BE2C (cell line): ENCODE results near the gene RFPL1.
"Not testable (repeated sequence)": the region's sequence is repeated elsewhere in the genome, so short reads cannot be mapped to it uniquely, and the experiment has no call there.

Experiments used
- DNase-seq: peaks from one replicate; pipeline ENCODE4 v3.0.0-alpha.2; 2020
- H3K27me3 ChIP-seq: fragments of 250-450 bp; sonication (Bioruptor Pico); 2 replicates; pipeline ENCODE4 v1.5.1; 2020; ENCODE audit warnings: mild to moderate bottlenecking
- H3K36me3 ChIP-seq: fragments of 250-450 bp; sonication (Bioruptor Pico); 2 replicates; pipeline ENCODE4 v1.5.1; 2020; ENCODE audit warnings: mild to moderate bottlenecking
- H3K4me1 ChIP-seq: fragments of 250-450 bp; sonication (Bioruptor Pico); 2 replicates; pipeline ENCODE4 v1.5.1; 2020
- H3K4me3 ChIP-seq: 2 replicates; pipeline ENCODE4 v1.5.1; 2011; ENCODE audit warnings: low read depth, low read length
- H3K9me3 ChIP-seq: fragments of 250-450 bp; sonication (Bioruptor Pico); 2 replicates; pipeline ENCODE4 v1.5.1; 2020
- TF ChIP-seq, protein P1 (sequence below): IDR thresholded peaks from 2 replicates; pipeline ENCODE4 v1.5.1; 2012; ENCODE audit warnings: mild to moderate bottlenecking, low read depth, low read length

The RFPL1 gene

DNA sequence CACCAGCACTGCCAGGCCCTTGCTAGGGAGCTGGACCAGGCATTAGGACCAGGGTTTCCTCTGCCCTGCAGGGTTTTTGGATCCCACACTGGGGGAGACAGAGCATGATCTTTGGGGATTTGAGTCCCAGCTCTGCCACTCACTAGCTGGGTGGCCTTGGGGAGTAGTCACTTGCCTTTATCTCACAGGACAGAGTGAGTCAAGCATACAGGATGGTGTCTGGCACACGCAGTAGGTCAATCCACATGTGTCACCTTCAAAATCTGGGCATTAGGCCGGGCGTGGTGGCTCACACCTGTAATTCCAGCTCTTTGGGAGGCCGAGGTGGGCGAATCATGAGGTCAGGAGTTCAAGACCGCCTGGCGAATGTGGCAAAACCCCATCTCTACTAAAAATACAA lies 44.3 kb downstream of the RFPL1 start:
- no peak for DNase-seq
- Histone ChIP-seq H3K4me3 (no peak overlapping the region), H3K36me3 (no peaks in the 10 kb centered on the region), H3K9me3 (peaks cover 12% of the 10 kb centered on the region), H3K4me1 (peaks cover 11% of the 10 kb centered on the region), H3K27me3 (peaks cover 22% of the 10 kb centered on the region)
- TF ChIP-seq, protein P1, sequence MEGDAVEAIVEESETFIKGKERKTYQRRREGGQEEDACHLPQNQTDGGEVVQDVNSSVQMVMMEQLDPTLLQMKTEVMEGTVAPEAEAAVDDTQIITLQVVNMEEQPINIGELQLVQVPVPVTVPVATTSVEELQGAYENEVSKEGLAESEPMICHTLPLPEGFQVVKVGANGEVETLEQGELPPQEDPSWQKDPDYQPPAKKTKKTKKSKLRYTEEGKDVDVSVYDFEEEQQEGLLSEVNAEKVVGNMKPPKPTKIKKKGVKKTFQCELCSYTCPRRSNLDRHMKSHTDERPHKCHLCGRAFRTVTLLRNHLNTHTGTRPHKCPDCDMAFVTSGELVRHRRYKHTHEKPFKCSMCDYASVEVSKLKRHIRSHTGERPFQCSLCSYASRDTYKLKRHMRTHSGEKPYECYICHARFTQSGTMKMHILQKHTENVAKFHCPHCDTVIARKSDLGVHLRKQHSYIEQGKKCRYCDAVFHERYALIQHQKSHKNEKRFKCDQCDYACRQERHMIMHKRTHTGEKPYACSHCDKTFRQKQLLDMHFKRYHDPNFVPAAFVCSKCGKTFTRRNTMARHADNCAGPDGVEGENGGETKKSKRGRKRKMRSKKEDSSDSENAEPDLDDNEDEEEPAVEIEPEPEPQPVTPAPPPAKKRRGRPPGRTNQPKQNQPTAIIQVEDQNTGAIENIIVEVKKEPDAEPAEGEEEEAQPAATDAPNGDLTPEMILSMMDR: no peak

DNA sequence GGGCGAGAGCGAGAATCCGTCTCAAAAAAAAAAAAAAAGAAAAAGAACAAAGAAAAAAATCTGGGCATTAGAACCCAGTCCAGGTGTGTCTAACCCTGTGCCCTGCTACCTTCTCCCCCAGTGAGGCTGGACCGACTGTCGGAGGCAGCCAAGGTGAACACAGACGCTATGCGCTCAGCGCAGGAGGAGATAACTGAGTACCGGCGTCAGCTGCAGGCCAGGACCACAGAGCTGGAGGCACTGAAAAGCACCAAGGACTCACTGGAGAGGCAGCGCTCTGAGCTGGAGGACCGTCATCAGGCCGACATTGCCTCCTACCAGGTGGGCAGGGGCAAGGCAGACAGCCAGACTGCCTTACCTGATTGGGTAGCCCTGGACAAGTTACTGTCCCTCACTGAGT lies 44.9 kb downstream of the RFPL1 start:
- Histone ChIP-seq H3K27me3 (peaks cover 22% of the 10 kb centered on the region), H3K4me3 (no peak overlapping the region), H3K9me3 (peaks cover 12% of the 10 kb centered on the region), H3K4me1 (peaks cover 6% of the 10 kb centered on the region; the same call in 1 of the 2 replicates), H3K36me3 (no peaks in the 10 kb centered on the region)
- TF ChIP-seq, protein P1: no peak
- DNase-seq: no peak

DNA sequence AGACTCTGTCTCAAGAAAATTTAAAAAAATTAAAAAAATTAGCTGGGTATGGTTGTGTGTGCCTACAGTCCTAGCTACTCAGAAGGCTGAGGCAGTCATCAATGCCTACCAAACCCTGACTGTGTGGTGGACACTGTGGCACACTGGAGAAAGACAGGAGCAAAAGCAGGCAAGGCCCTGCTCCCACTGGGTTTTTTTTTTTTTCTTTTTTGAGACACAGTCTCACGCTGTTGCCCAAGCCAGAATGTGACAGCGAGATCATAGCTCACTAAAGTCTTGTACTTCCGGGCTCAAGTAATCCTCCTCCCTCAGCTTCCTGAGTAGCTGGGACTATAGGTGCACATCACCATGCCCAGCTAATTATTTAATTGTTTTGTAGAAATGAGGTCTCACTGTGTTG lies 46.3 kb downstream of the RFPL1 start:
- peaks cover 6% of the 10 kb centered on the region; the same call in 1 of the 2 replicates for H3K4me1 ChIP-seq
- TF ChIP-seq, protein P1: no peak
- no peak overlapping the region for H3K4me3 ChIP-seq
- peaks cover 12% of the 10 kb centered on the region for H3K9me3 ChIP-seq
- H3K27me3 ChIP-seq: peaks cover 18% of the 10 kb centered on the region
- DNase-seq: no peak
- H3K36me3 ChIP-seq: no peaks in the 10 kb centered on the region

DNA sequence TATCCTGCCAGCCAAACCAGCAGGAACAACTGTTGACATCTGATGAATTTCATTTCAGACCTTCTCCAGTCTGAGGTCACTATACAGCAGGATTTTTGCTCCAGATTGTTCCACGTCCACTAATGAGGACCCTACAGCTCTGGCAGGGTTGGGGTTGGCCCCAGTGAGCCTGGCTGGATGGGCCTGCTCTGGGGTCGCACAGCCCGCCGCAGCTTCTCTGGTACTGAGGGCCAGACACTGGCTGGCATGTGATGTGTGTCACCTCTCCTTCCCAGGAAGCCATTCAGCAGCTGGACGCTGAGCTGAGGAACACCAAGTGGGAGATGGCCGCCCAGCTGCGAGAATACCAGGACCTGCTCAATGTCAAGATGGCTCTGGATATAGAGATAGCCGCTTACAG lies 47.1 kb downstream of the RFPL1 start:
- Histone ChIP-seq H3K9me3 (peaks cover 8% of the 10 kb centered on the region), H3K4me1 (peaks cover 6% of the 10 kb centered on the region; the same call in 1 of the 2 replicates), H3K36me3 (no peaks in the 10 kb centered on the region), H3K27me3 (peaks cover 10% of the 10 kb centered on the region), H3K4me3 (no peak overlapping the region)
- no peak for DNase-seq
- TF ChIP-seq, protein P1: no peak

DNA sequence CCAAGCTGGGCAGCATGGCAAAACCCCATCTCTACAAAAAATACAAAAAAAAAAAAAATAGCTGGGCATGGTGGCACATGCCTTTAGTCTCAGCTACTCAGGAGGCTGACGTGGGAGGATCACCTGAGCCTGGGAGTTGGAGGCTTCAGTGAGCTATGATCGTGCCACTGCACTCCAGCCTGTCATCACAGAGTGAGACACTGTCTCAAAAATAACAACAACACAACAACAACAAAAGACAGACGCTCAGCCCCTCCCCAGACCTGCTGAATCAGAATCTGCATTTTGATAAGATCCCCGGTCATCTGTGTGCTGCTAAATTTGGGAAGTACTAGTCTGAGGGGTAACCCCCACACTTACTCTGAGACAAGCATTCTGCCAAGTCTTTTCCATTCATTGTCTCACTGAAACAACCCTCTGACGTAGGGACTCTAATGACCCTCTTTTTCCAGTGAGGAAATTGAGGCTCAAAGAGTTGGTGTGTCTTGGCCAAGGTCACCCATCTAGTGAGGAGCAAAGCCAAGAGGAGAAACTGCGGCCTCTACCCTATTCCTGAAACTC lies 49.1 kb downstream of the RFPL1 start:
- no peak overlapping the region for H3K4me3 ChIP-seq
- no peaks in the 10 kb centered on the region for H3K9me3 ChIP-seq
- TF ChIP-seq, protein P1: no peak
- H3K4me1 ChIP-seq: no peaks in the 10 kb centered on the region
- H3K27me3 ChIP-seq: no peaks in the 10 kb centered on the region
- no peaks in the 10 kb centered on the region for H3K36me3 ChIP-seq
- DNase-seq: no peak

DNA sequence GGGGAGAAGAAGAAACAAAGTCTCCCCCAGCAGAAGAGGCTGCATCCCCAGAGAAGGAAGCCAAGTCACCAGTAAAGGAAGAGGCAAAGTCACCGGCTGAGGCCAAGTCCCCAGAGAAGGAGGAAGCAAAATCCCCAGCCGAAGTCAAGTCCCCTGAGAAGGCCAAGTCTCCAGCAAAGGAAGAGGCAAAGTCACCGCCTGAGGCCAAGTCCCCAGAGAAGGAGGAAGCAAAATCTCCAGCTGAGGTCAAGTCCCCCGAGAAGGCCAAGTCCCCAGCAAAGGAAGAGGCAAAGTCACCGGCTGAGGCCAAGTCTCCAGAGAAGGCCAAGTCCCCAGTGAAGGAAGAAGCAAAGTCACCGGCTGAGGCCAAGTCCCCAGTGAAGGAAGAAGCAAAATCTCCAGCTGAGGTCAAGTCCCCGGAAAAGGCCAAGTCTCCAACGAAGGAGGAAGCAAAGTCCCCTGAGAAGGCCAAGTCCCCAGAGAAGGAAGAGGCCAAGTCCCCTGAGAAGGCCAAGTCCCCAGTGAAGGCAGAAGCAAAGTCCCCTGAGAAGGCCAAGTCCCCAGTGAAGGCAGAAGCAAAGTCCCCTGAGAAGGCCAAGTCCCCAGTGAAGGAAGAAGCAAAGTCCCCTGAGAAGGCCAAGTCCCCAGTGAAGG lies 50.9 kb downstream of the RFPL1 start:
- DNase-seq, H3K9me3 ChIP-seq, H3K36me3 ChIP-seq, H3K4me3 ChIP-seq, H3K4me1 ChIP-seq, H3K27me3 ChIP-seq: not testable (repeated sequence)
